HEK293 (cell line): ENCODE results near the gene NAT14.
A peak's percentile ranks its signal among the peaks of the same experiment; 100 is the strongest.

ENCODE experiments used
- CTCF ChIA-PET: fragments of 350-600 bp; formaldehyde crosslinking; extraction: SDS; loops from one replicate; lab custom pipeline; 2021; ENCODE audit warnings: antibody characterized with exemption; lab: Yijun Ruan, JAX
- POLR2A ChIA-PET: fragments of 300-600 bp; formaldehyde crosslinking; extraction: SDS; loops from one replicate; lab custom pipeline; 2020; ENCODE audit warnings: antibody characterized with exemption, inconsistent platforms; lab: Yijun Ruan, JAX
- H3K27ac ChIP-seq: fragments of 200-500 bp; sonication (Bioruptor generic); 2 replicates; pipeline ENCODE4 v1.5.1; 2014; ENCODE audit warnings: low read depth, low read length, control low read depth, inconsistent platforms; ENCODE audit errors: extremely low read depth
- H3K36me3 ChIP-seq, 2 experiments: fragments of 200-500 bp in 1 of 2; sonication (Bioruptor generic) in 1 of 2; 1 replicate in 1 of 2; 2 replicates in 1 of 2; pipeline ENCODE4 v1.5.1; 2014 to 2017; ENCODE audit warnings: inconsistent platforms in 2 of 2, low read length in 2 of 2; ENCODE audit not compliant: control insufficient read depth in 2 of 2, insufficient read depth in 1 of 2
- H3K4me1 ChIP-seq: fragments of 200-500 bp; sonication (Bioruptor generic); 2 replicates; pipeline ENCODE4 v1.5.1; 2014; ENCODE audit warnings: mild to moderate bottlenecking, low read length, inconsistent platforms; ENCODE audit not compliant: control insufficient read depth, insufficient read depth
- H3K4me3 ChIP-seq: 2 replicates; pipeline ENCODE4 v1.5.1; 2011; ENCODE audit warnings: low read depth, mild to moderate bottlenecking, control low read depth, low read length, moderate library complexity
- H3K9me3 ChIP-seq: fragments of 200-500 bp; sonication (Bioruptor generic); 2 replicates; pipeline ENCODE4 v1.5.1; 2014; ENCODE audit warnings: low read depth, low read length, inconsistent platforms; ENCODE audit not compliant: control insufficient read depth, insufficient read depth
- GLI4 ChIP-seq: fragments of 450-650 bp; formaldehyde crosslinking; IDR thresholded peaks from 2 replicates; pipeline ENCODE4 v1.5.1; 2016; ENCODE audit warnings: missing biosample characterization, missing genetic modification characterization
- PRDM1 ChIP-seq: fragments of 450-650 bp; formaldehyde crosslinking; IDR thresholded peaks from 2 replicates; pipeline ENCODE4; 2016; ENCODE audit warnings: missing biosample characterization, missing genetic modification characterization
- SP2 ChIP-seq: fragments of 450-650 bp; formaldehyde crosslinking; IDR thresholded peaks from 2 replicates; pipeline ENCODE4 v1.5.1; 2016; ENCODE audit warnings: missing biosample characterization, missing genetic modification characterization
- SP7 ChIP-seq: fragments of 450-650 bp; formaldehyde crosslinking; IDR thresholded peaks from 2 replicates; pipeline ENCODE4 v1.5.1; 2016; ENCODE audit warnings: missing biosample characterization, missing genetic modification characterization
- ZFP3 ChIP-seq: fragments of 450-650 bp; formaldehyde crosslinking; IDR thresholded peaks from 2 replicates; pipeline ENCODE4 v1.5.1; 2016; ENCODE audit warnings: low read depth, missing biosample characterization, missing genetic modification characterization
- ZNF121 ChIP-seq: fragments of 450-650 bp; formaldehyde crosslinking; IDR thresholded peaks from 2 replicates; pipeline ENCODE4 v1.5.1; 2016; ENCODE audit warnings: missing biosample characterization, missing genetic modification characterization
- ZNF169 ChIP-seq: fragments of 450-650 bp; formaldehyde crosslinking; IDR thresholded peaks from 2 replicates; pipeline ENCODE4 v1.5.1; 2016; ENCODE audit warnings: missing biosample characterization, missing genetic modification characterization
- ZNF184 ChIP-seq: fragments of 450-650 bp; IDR thresholded peaks from 2 replicates; pipeline ENCODE4 v1.5.1; 2018; ENCODE audit warnings: missing biosample characterization, mild to moderate bottlenecking, missing genetic modification characterization
- ZNF248 ChIP-seq: fragments of 450-650 bp; formaldehyde crosslinking; IDR thresholded peaks from 2 replicates; pipeline ENCODE4 v1.5.1; 2017; ENCODE audit warnings: missing biosample characterization, missing genetic modification characterization
- ZNF335 ChIP-seq: fragments of 450-650 bp; formaldehyde crosslinking; conservative IDR thresholded peaks from 2 replicates; pipeline ENCODE4 v1.5.1; 2016; ENCODE audit warnings: missing biosample characterization, missing genetic modification characterization
- ZNF350 ChIP-seq: fragments of 450-650 bp; formaldehyde crosslinking; IDR thresholded peaks from 2 replicates; pipeline ENCODE4 v1.5.0; 2017; ENCODE audit warnings: missing biosample characterization, mild to moderate bottlenecking, missing genetic modification characterization
- ZNF366 ChIP-seq: fragments of 450-650 bp; formaldehyde crosslinking; conservative IDR thresholded peaks from 2 replicates; pipeline ENCODE4 v1.5.1; 2016; ENCODE audit warnings: missing biosample characterization, missing genetic modification characterization
- ZNF423 ChIP-seq: fragments of 450-650 bp; formaldehyde crosslinking; IDR thresholded peaks from 2 replicates; pipeline ENCODE4 v1.5.1; 2016; ENCODE audit warnings: missing biosample characterization, missing genetic modification characterization
- ZNF426 ChIP-seq: fragments of 450-650 bp; formaldehyde crosslinking; IDR thresholded peaks from 2 replicates; pipeline ENCODE4 v1.5.1; 2017; ENCODE audit warnings: missing biosample characterization, missing genetic modification characterization, mild to moderate bottlenecking, inconsistent platforms, moderate library complexity
- ZNF510 ChIP-seq: fragments of 450-650 bp; formaldehyde crosslinking; IDR thresholded peaks from 2 replicates; pipeline ENCODE4 v1.5.1; 2018; ENCODE audit warnings: mild to moderate bottlenecking, missing genetic modification characterization, missing biosample characterization; ENCODE audit not compliant: insufficient replicate concordance
- ZNF660 ChIP-seq: fragments of 450-650 bp; IDR thresholded peaks from 2 replicates; pipeline ENCODE4 v1.5.1; 2018; ENCODE audit warnings: missing biosample characterization, mild to moderate bottlenecking, missing genetic modification characterization
- TF ChIP-seq, protein P1 (sequence below): fragments of 450-650 bp; formaldehyde crosslinking; IDR thresholded peaks from 2 replicates; pipeline ENCODE4 v1.5.1; 2016; ENCODE audit warnings: missing biosample characterization, missing genetic modification characterization
- TF ChIP-seq, protein P2 (sequence below): fragments of 450-650 bp; formaldehyde crosslinking; IDR thresholded peaks from 2 replicates; pipeline ENCODE4 v1.5.1; 2016; ENCODE audit warnings: missing biosample characterization, missing genetic modification characterization
- TF ChIP-seq, protein P3 (sequence below): fragments of 450-650 bp; formaldehyde crosslinking; IDR thresholded peaks from 2 replicates; pipeline ENCODE4 v1.5.1; 2016; ENCODE audit warnings: missing biosample characterization, missing genetic modification characterization
- TF ChIP-seq, protein P4 (sequence below): fragments of 450-650 bp; formaldehyde crosslinking; IDR thresholded peaks from 2 replicates; pipeline ENCODE4 v1.5.1; 2016; ENCODE audit warnings: missing biosample characterization, missing genetic modification characterization

The NAT14 gene

DNA sequence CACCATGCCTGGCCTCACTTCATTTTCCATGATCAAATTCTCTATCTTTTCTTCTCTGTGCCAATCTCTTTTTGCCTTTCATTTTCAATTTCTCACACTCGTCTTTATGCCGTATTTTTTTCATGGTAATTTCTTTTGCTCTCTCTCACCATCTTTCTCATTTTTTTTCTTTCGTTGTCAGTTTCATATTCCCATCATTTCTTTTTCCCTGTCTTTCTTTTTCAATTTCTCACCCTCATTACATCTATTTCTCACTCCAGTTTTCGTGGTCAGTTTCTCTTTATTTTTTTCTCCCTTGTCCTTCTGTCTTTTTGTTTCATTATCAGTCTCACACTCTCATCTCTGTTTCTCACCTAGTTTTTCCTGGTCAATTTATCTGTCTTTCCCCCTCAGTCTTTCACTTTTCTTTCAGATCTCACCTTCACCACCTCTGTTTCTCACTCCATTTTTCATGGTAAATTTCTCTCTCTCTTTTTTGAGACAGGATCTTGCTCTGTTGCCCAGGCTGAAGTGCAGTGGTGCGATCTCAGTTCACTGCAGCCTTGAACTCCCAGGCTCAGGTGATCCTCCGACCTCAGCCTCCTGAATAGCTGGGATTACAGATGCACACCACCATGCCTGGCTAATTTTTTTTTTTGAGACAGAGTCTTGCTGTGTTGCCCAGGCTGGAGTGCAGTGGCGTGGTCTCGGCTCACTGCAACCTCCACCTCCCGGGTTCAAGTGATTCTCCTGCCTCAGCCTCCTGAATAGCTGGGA lies 17.4 kb downstream of the NAT14 start:
- H3K36me3 ChIP-seq = no peaks in the 10 kb centered on the region
- no peak for TF ChIP-seq SP7 (tag by site-specific recombination)
- peak; percentile 62 for TF ChIP-seq ZNF366 (tag by site-specific recombination)
- TF ChIP-seq PRDM1 = peak; percentile 98
- peak; percentile 92 for TF ChIP-seq ZNF121 (tag by site-specific recombination)
- no peak for TF ChIP-seq ZNF510 (tag by site-specific recombination)
- TF ChIP-seq, all 188 proteins: peak for 3
- CTCF ChIA-PET = interaction anchor here (0.6 to 12.1 kb wide), 5 partner anchors 10 to 85 kb away, joined by 3 to 152 read pairs (median 6); partner anchors contain the start of gene NAT14
- Histone ChIP-seq H3K4me1 (no peaks in the 10 kb centered on the region), H3K9me3 (no peaks in the 10 kb centered on the region), H3K27ac (no peak overlapping the region), H3K4me3 (no peak overlapping the region)
- POLR2A ChIA-PET = interaction anchor here (0.6 to 1.6 kb wide), 5 partner anchors 15 to 433 kb away, joined by 3 to 5 read pairs (median 4); partner anchors contain the start of genes ISOC2 and NAT14

DNA sequence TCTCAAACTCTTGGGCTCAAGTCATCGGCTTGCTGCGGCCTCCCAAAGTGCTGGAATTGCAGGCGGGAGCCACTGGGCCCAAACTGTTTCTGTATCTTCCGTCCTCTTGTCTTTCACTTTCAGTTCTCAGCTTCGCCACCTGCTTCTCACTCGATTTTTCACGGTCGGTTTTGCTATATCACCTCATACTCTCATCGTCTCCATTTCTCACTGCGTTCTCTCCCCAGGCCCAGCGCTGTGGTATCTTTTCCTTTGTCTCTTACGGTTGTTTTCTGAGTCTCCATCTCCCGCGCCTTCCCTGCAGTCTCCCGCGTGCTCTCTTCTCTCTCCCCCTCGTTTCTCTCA lies 18.1 kb downstream of the NAT14 start:
- TF ChIP-seq ZNF169 (tag by site-specific recombination) (peak; percentile 79; the same call in 1 of the 2 replicates), SP2 (tag by site-specific recombination) (no peak)
- no peaks in the 10 kb centered on the region for H3K9me3 ChIP-seq
- ChIA-PET CTCF (interaction anchor here (0.7 to 12.1 kb wide), 27 partner anchors 8 to 517 kb away, joined by 3 to 152 read pairs (median 10); partner anchors contain the start of genes NAT14, ZNF628 and ZNF865), POLR2A (interaction anchor here (1.0 to 1.9 kb wide), 6 partner anchors 16 to 129 kb away, joined by 3 to 16 read pairs (median 8); partner anchors contain the start of genes SSC5D, UBE2S and ZNF628)
- H3K36me3 ChIP-seq = no peaks in the 10 kb centered on the region
- H3K4me1 ChIP-seq = no peaks in the 10 kb centered on the region
- peak overlapping the region; percentile 33; the same call in 1 of the 2 replicates for H3K27ac ChIP-seq
- no peak overlapping the region for H3K4me3 ChIP-seq

DNA sequence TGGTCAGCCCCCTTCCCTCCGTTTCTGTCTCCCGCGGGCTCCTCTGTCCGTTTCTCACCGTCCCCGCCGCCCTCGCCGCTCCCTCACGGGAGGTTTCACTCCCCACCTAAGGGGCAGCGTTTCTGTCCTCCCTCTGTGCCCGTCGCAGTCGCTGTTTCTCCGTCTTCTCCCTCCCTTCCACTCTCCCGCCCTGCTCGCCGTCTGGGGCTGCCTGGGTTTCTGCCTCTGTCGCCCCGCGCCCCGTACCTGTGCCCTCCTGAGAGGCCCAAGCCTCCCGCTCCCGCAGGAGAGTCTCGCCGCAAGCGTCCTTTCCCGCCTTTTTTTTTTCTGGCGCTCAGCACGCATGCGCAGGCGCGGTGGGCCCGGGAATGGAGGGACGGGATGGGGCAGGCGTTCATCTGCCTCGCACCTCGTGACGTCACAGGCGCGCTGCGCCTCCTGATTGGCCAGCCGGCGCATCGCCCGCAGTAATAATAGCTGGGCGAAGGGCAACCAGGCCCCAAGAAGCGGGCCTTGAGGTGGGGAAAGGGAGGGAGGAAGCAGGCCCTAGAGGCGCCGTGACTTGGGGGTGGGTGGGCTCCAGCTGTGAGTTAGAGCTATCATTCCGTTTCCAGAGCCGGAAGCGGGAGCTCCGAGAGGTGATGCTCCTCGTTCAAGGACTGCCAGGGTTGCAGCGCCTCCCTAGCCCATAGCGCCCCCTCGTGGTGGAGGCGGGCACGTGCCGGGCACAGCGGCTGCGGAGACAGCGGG lies 18.7 kb downstream of the NAT14 start:
- Histone ChIP-seq H3K9me3 (no peaks in the 10 kb centered on the region), H3K27ac (peak overlapping the region; percentile 33; the same call in 1 of the 2 replicates), H3K4me1 (no peaks in the 10 kb centered on the region), H3K4me3 (peak overlapping the region; percentile 50), H3K36me3 (no peaks in the 10 kb centered on the region)
- ChIA-PET POLR2A (interaction anchor here (0.6 to 1.9 kb wide), 17 partner anchors 16 to 386 kb away, joined by 3 to 16 read pairs (median 5); partner anchors contain the start of genes FIZ1, ISOC2, NAT14 and PPP1R12C), CTCF (interaction anchor here (0.5 to 12.1 kb wide), 74 partner anchors 9 to 1070 kb away, joined by 3 to 152 read pairs (median 5); partner anchors contain the start of genes CCDC106, ISOC2, NAT14 and U2AF2)
- TF ChIP-seq, protein P1, sequence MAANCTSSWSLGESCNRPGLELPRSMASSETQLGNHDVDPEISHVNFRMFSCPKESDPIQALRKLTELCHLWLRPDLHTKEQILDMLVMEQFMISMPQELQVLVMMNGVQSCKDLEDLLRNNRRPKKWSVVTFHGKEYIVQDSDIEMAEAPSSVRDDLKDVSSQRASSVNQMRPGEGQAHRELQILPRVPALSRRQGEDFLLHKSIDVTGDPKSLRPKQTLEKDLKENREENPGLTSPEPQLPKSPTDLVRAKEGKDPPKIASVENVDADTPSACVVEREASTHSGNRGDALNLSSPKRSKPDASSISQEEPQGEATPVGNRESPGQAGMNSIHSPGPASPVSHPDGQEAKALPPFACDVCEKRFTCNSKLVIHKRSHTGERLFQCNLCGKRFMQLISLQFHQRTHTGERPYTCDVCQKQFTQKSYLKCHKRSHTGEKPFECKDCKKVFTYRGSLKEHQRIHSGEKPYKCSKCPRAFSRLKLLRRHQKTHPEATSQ (tag by site-specific recombination) = peak; percentile 32; the same call in 1 of the 2 replicates
- TF ChIP-seq, protein P2, sequence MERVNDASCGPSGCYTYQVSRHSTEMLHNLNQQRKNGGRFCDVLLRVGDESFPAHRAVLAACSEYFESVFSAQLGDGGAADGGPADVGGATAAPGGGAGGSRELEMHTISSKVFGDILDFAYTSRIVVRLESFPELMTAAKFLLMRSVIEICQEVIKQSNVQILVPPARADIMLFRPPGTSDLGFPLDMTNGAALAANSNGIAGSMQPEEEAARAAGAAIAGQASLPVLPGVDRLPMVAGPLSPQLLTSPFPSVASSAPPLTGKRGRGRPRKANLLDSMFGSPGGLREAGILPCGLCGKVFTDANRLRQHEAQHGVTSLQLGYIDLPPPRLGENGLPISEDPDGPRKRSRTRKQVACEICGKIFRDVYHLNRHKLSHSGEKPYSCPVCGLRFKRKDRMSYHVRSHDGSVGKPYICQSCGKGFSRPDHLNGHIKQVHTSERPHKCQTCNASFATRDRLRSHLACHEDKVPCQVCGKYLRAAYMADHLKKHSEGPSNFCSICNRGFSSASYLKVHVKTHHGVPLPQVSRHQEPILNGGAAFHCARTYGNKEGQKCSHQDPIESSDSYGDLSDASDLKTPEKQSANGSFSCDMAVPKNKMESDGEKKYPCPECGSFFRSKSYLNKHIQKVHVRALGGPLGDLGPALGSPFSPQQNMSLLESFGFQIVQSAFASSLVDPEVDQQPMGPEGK (tag by site-specific recombination) = peak; percentile 49
- TF ChIP-seq ZNF660 (tag by site-specific recombination) (0 out of 2 replicates have a peak, but pooled peaks have one; percentile 27), ZNF350 (no peak), ZFP3 (no peak), ZNF335 (tag by site-specific recombination) (peak; percentile 98), ZNF423 (tag by site-specific recombination) (no peak), GLI4 (tag by site-specific recombination) (peak; percentile 89), ZNF184 (tag by site-specific recombination) (no peak), ZNF426 (no peak), ZNF248 (tag by site-specific recombination) (0 out of 2 replicates have a peak, but pooled peaks have one; percentile 15)
- TF ChIP-seq, protein P3, sequence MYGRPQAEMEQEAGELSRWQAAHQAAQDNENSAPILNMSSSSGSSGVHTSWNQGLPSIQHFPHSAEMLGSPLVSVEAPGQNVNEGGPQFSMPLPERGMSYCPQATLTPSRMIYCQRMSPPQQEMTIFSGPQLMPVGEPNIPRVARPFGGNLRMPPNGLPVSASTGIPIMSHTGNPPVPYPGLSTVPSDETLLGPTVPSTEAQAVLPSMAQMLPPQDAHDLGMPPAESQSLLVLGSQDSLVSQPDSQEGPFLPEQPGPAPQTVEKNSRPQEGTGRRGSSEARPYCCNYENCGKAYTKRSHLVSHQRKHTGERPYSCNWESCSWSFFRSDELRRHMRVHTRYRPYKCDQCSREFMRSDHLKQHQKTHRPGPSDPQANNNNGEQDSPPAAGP (tag by site-specific recombination) = peak; percentile 13; the same call in 1 of the 2 replicates
- TF ChIP-seq, protein P4, sequence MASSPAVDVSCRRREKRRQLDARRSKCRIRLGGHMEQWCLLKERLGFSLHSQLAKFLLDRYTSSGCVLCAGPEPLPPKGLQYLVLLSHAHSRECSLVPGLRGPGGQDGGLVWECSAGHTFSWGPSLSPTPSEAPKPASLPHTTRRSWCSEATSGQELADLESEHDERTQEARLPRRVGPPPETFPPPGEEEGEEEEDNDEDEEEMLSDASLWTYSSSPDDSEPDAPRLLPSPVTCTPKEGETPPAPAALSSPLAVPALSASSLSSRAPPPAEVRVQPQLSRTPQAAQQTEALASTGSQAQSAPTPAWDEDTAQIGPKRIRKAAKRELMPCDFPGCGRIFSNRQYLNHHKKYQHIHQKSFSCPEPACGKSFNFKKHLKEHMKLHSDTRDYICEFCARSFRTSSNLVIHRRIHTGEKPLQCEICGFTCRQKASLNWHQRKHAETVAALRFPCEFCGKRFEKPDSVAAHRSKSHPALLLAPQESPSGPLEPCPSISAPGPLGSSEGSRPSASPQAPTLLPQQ (tag by site-specific recombination) = peak; percentile 100
